Retina (tissue), 1 donor: ENCODE data around the gene GLTP.

Source experiments
- DNase-seq: peaks from one replicate; pipeline ENCODE4 v3.0.0-alpha.2; 2016

Gene GLTP

DNA sequence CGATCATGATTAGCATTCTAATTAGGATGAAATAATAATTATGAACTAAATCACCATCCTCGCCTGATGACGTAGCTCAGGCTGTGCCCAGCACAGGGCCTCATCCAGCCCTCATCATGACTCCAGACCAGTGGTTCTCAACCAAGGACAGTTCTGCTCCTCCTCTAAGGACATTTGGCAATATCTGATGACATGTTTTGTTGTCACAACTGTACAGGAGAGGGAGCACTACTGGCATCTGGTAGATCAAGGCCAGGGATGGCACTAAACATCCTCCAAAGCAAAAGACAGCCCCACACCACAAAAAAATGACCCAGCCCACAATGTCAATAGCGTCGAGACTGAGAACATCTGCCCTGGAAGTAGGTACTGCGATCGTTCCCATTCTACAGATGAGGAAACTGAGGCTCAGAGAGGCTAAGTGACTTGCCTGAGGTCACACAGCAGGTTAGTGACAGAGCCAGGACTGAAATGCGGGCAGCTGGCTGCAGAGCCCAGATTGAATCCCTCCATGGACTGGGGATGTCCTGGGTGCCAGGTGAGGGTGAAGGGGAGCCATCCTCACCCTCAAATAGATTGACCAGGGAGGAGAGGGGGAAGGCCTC lies 62.6 kb downstream of the GLTP start:
- no peak for DNase-seq

DNA sequence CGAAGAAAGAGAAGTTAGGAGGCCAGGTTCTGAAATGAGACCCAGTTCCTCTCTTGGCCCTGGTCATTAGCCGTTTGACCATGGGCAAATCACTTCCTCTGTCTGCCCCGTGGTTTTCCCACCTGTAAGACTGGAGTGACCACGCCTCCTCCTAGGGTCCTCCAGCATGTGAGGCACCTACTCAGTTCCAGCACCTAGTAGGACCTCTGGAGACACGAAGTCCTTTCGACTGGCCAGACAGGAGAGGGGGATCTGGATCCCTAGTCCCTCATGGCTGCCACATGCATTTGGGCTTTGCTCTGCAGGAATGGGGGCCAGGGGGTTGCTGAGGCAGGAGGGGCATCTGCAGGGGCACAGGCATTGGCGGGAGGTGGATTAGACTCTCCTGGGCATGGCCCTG lies 63.5 kb downstream of the GLTP start:
- DNase-seq: no peak

DNA sequence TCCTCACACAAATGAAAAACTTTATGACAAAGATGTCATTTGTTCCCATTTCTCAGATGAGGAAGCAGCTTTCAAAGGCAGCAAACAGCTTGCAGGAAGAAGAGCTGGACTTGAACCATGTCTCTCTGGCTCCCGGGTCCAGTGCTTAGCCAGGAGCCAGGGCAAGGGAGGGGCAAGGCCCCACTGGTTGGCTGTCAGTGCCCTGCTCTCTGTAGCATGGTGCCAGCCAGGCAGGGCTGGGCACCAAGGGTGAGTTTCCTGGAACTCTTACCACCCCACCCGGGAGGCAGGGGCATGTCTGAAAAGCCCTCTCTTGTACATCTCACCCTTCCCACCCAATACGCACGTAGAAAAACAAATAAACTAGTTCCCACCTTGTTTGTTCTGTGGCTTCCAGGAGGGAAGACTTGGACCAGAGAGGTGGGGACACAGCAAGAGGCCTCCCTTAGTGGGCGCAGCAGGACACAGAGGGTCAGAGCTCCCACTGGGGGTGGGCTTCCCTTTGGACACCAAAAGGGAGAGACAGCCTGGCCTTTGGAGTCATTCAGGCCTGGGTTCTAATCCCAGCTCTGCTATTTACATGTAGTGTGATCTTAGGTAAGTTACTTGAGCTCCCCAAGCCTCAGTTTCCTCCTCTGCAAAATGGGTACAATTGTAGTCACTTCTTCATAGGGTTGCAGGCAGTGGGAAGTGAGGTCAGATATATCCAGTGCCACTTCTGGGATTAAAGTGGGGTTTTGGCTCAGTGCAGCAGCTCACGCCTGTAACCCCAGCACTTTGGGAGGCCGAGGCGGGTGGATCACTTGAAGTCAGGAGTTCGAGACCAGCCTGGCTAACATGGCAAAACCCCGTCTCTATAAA lies 64.4 kb downstream of the GLTP start:
- DNase-seq: no peak

DNA sequence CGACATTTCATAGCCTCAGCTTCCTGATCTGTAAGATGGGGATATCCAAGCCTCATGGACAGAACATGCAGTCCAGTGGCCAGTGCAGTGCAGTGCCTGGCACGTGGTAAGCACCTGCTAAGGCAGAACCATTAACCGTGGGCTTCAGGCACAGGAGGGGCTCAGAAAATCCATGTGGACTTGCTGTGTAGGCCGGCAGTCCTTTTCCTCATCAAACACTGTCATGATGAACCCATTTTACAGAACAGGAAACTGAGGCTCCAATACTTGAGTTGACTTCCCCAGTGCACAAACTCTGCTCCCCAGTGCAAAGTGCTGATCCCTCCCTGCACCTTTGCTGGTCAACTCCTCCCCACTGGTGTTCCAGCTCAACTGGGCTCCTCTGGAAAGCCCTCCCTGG lies 65.1 kb downstream of the GLTP start:
- no peak for DNase-seq

DNA sequence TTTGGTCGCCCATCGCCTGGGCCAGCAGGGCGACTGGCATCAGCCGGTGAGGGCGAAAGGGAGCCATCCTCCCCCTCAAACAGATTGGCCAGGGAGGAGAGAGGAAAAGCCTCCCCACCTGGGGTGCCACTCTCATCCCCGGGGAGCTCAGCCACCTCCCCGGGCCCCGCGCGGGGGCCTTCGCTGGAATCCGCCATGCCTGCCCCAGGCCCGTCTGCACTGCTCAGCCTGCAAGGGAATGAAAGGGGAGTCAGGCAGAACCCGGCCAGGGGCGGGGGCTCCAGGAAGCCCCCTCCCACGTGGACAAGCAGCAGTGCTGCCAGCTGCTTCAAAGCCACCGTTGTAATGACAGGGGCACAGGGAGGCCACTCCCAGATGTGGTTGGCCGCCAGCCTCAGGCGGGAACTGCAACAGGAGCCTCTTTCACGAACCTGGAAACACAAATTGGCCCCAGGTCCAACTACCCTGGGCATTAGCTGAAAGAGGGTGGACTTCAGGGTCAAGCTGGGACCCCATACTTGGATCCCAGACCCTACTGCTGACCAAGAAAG lies 65.7 kb downstream of the GLTP start:
- no peak for DNase-seq

DNA sequence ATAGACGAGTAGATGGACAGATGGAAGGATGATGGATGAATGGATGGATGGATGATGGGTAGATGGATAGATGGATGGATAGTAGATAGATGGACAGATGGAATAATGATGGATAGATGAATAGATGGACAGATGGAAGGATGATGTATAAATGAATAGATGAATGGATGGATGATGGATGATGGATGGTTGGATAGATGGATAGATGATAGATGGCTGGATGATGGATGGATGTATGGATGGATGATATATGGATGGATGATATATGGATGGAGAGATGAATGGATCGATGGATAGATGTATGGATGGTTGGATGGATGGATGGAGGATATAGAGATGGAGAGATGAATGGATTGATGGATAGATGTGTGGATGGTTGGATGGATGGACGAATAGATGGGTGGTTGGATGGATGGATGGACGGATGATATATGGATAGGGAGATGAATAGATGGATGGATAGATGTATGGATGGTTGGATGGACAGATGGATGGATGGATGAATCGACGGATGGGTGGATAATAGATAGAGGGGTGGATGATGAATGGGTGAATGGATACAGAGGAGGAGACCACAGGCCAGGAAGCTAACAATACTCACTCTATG lies 66.4 kb downstream of the GLTP start:
- no peak for DNase-seq

DNA sequence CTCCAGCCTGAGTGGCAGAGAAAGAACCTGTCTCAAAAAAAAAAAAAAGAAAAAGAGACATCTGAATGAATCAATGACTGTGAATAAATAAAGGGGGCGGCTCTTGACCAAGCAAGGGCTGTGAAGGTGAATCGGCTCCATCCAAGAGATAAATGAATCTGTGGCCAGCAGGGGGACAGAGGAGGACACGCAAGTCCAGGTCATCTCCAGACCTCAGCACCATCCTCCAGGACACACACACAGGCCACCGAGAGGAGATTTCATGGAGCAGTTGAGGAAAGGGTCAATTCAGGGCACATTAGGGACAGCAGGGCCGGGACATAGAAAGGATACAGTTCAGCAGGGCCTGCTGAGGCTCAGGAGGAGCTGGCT lies 68.7 kb downstream of the GLTP start:
- no peak for DNase-seq

DNA sequence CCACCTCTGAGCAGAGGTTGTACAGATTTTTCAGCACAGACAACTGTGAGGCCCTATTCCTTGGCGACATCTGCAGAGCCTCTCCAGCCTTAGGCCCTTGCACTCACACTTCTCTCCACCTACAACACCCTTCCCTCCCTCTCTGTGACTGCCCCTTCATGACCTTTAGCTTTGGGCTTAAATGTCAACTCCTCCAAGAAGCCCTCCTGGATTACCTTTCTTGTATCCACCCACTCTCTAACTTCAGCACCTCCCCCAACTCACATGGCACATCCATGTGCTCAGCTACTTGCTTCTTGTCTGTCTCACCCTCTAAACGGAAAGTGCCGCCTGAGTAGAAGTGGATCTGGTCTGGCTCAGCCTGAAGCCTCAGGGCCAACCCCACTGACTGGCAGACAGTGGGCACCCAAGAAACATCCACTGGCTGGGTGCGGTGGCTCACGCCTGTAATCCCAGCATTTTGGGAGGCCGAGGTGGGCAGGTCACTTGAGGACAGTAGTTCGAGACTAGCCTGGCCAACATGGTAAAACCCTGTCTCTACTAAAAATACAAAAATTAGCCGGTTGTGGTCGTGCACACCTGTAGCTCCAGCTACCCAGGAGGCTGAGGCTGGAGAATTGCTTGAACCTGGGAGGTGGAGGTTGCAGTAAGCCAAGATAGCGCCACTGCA lies 69.3 kb downstream of the GLTP start:
- no peak for DNase-seq

DNA sequence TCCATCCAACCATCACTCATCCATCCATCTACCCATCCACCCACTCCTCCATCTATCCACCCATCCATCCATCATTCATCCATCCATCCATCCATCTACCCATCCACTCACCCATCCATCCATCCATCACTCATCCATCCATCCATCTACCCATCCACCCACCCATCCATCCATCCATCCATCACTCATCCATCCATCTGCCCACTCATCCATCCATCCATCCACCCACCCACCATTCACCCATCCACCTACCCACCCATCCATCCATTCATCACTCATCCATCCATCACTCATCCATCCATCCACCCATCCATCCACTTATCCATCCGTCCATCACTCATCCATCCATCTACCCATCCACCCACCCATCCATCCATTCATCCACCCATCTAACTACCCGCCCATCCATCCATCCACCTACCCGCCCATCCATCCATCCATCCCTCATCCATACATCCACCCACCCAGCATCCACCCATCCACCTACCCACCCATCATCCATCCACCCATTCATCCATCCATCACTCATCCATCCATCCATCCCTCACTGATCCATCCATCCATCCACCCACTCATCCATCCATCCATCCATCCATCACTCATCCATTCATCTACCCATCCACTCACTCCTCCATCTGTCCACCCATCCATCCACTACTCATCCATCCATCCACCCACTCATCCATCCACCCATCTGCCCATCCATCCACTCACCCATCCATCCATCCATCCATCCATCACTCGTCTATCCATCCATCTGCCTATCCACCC lies 71.3 kb downstream of the GLTP start:
- DNase-seq: no peak

DNA sequence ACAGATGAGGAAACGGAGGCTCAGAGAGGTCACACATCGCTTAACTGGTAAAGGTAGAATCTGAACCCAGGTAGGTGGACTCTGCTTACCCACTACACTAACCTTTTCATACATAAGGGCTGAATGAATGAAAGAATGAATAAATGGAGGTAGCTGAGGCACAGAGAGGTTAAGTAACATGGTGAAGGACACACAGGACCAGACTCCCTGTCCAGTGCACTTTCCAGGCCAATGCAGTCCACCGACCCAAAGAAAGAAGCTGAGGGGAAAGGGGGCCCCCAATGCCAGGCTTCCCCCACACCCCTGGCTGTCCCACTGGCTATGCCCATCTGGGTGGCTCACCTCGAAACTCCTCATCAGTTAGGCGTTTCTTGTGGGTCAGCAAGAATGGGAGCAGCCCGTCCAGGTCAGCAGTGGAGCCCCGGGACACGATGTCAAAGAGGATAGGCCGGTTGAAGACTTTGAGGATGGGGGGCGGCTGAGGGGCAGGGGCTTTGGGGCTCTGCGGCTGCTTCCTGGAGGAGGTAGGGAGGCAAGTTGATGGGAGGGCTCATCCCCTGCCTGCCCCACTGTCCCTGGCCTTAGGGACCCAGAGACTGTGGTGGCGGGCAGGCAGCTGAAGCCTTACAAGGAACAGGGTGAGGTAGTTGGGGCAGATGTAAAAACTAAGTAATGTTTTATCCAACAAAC lies 72.2 kb downstream of the GLTP start:
- no peak for DNase-seq

DNA sequence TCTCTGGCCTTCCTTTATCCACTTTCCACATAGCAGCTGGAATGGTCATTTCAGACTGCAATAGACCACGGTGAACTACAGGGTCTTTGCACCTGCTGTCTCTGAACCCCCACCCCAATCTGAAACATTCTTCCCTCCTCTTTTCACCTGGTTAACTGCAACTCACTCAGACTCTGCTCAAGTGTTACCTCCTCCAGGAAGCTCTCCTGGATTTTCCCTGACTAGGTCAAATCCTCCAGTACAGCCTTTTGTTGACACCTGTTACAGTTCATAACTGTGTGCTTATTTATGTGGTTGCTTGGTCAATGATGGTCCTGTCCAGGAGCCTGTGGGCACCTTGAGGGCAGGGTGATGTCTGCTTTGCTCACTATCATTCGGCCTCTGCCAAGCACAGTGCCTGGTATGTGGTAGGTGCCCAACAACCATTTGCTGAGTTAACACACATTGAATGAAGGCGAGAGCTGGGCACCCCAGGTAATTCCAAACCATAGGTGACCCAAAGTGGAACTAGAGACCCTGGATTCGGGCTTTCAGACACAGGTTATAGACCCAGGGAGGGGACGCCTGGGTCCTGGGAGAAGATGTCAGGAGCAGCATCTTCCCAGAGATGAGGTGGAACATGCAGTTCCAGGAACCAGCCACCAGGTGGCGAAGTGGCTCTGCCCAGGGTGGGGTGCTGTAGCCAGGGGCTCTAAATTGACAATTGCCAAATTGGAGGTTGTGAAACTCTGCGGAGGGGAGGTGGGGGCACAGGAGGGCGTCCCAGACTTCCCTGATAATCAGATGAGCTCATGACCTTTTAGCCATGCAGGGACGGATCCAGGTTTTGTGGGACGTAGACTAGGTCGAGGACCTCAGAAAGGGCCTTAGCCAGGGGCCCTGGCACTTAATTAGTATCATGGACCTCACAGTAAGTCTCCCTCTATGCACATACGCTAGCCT lies 75.2 kb downstream of the GLTP start:
- DNase-seq: peak; percentile 78

DNA sequence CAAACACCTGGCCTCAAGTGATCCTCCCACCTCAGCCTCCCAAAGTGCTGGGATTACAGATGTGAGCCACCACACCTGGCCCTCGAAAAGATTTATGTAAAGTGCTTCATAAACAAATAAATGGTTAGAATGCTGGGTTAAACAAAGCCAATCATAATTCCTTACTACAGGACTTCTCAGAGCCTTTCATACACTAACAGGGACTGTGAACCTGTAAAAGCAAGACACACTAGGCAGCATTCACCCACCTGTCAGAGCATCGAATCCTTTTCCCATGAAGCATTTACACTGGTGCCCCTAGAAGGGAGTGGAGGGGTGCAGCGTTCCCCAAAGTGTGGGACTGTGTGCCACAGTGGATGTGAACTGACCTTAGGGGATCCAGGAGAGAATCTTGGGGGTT lies 76.7 kb downstream of the GLTP start:
- no peak for DNase-seq

DNA sequence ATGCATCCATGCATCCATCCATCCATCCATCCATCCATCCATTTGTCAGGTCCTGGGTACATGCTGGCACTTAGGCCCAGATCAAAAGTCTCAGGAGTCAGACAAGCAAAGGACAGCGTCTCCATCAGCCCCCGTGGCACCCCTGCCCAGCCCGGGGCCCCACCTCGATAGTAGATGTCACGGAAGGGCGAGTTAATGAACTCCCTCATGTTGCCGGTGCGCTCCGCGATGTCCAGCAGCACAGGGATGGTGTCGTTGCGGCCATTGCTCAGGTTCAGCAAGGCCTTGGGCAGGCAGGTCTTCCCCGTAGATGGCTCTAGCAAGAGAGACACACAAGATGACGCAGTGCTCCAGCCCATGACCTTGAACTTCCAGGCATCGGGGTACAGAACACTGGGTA lies 77.5 kb downstream of the GLTP start:
- DNase-seq: no peak
